C1 segment of cervical spinal cord (tissue), 14 donors: ENCODE data around the gene ARL2BP.
"Not testable (repeated sequence)": the region's sequence is repeated elsewhere in the genome, so short reads cannot be mapped to it uniquely, and the experiment has no call there.

Experiments used
- DNase-seq, 14 donors: peaks; one replicate each; lab custom pipeline; 2025; lab: John Stamatoyannopoulos, UW

ARL2BP gene

DNA sequence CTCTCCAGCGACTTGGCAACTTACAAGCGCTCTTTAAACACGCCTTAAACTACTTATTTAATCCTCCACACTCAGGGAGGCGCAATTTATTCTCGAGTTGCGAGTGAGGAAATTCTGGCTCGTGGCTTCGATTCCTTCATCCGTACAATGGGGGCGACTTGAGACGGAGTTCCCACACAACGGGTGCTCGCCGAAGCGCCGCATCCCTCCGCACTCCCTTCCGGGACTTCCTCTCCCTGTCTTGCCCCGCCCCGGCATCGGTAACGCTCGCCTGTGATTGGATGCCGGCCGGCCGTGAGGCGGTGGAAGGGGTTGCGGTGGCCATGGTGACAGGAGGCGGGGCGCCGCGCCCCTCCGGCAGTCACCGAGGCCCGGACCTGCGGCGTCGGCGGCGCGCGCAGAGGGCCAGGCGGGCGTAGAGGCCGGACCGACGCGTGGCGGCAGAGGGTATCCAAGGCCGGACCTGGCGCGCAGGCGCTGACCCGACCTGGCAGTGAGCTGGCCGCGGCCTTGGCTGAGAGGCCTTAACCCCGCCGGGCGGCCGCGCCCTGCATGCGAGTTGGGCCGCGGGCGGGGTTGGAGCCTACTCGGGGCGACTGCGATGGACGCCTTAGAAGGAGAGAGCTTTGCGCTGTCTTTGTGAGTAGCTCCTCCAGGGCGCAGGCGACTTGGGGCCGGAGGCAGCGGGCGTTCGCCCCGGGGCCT, at the start of gene ARL2BP:
TSS of gene ARL2BP (plus strand) at position 493 of the 705 bp plus-strand sequence. CDS start at position 602, 109 bp downstream.
- peak; percentile 72 to 98 (median 94) for DNase-seq

DNA sequence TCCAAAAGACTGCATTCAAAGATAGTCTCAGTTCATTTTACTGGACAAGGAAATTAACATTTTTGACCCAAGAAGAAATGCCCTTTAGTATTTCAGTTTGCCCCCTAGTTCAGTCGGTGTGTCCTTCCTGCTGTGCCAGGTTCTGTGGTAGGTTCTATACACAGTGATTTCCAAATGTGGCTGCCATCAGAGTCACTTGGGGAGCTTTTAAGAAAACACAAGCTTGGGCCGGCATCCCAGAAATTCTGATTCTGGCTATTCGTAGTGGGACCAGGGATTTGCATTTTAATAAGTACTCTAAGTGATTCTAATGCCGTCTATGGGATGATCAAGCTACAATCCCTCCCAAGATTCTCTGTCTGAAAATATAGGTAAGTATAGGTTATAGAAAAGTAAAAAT, 48.8 kb upstream of the ARL2BP start:
- DNase-seq = peak in 3 of 14 donors; percentile 2 to 28 (median 6)

DNA sequence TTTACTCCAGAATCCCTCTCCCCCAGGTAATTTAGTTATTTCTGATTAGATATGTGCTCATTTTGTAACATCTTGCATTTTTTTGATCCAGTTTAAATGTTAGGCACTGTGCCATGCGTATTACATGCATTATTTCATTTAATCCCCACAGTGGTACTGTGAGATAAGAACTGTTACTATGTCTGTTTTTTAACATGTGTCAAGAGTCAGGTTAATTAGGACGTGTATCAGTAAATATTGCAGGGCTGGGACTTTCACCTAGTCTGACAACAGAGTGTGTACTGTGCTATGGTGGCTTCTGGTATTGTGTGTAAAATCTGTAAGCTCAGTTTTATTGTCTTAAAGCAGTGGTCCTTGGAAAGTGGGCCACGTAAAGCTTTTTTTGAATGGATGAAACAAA, 48.3 kb upstream of the ARL2BP start:
- no peak for DNase-seq

DNA sequence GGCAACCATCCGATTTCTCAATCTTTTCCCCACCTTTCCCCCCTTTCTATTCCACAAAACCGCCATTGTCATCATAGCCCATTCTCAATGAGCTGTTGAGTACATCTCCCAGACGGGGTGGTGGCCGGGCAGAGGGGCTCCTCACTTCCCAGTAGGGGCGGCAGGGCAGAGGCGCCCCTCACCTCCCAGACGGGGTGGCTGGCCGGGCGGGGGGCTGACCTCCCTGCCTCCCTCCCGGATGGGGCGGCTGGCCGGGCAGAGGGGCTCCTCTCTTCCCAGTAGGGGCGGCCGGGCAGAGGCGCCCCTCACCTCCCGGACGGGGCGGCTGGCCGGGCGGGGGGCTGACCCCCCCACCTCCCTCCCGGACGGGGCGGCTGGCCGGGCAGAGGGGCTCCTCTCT, 44.7 kb upstream of the ARL2BP start:
- DNase-seq = not testable (repeated sequence)

- DNase-seq = not testable (repeated sequence)
Measured at GRCh38 chr16:57200926-57201325, 44.1 kb upstream of the ARL2BP start.

GRCh38 chr16:57202095-57202886, 42.8 kb upstream of the ARL2BP start:
- DNase-seq = no peak

- no peak for DNase-seq
Measured at GRCh38 chr16:57203451-57203850, 41.6 kb upstream of the ARL2BP start.

DNA sequence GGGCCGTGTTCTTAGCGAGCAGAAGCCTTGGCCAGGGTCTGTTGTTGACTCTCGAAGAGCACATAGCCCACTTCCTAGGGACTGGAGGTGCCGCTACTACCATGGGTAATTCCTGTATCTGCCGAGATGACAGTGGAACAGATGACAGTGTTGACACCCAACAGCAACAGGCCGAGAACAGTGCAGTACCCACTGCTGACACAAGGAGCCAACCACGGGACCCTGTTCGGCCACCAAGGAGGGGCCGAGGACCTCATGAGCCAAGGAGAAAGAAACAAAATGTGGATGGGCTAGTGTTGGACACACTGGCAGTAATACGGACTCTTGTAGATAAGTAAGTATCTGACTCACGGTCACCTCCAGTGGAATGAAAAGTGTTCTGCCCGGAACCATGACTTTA, 40.4 kb upstream of the ARL2BP start:
- DNase-seq = no peak

DNA sequence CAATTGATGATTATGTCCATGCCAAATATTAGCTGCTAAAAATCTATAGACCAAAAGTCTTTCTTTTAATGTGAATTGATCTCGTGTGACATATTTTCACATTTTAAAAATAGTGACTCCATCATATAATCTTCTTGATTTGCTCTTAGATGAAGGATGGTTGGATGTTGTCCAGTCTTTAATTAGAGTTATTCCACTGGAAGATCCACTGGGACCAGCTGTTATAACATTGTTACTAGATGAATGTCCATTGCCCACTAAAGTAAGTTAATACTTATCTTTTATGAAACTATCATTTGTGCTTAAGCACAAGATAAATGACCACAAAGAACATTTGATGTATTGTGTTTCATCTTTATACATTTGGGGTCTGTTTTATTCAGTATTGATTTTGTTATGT, 36.1 kb upstream of the ARL2BP start:
- no peak for DNase-seq

- no peak for DNase-seq
Measured at GRCh38 chr16:57209780-57210179, 35.3 kb upstream of the ARL2BP start.

- DNase-seq = no peak
Measured at GRCh38 chr16:57213462-57213861, 31.6 kb upstream of the ARL2BP start.

- DNase-seq = no peak
Measured at GRCh38 chr16:57216968-57217367, 28.1 kb upstream of the ARL2BP start.

- DNase-seq = no peak
Measured at GRCh38 chr16:57223057-57223456, 22.0 kb upstream of the ARL2BP start.

GRCh38 chr16:57224651-57225335, 20.3 kb upstream of the ARL2BP start:
- DNase-seq = no peak

- no peak for DNase-seq
Measured at GRCh38 chr16:57225978-57226377, 19.1 kb upstream of the ARL2BP start.

- no peak for DNase-seq
Measured at GRCh38 chr16:57226701-57227621, 18.1 kb upstream of the ARL2BP start.

GRCh38 chr16:57229079-57229478, 16.0 kb upstream of the ARL2BP start:
- no peak for DNase-seq

- no peak for DNase-seq
Measured at GRCh38 chr16:57231821-57232350, 13.2 kb upstream of the ARL2BP start.

DNA sequence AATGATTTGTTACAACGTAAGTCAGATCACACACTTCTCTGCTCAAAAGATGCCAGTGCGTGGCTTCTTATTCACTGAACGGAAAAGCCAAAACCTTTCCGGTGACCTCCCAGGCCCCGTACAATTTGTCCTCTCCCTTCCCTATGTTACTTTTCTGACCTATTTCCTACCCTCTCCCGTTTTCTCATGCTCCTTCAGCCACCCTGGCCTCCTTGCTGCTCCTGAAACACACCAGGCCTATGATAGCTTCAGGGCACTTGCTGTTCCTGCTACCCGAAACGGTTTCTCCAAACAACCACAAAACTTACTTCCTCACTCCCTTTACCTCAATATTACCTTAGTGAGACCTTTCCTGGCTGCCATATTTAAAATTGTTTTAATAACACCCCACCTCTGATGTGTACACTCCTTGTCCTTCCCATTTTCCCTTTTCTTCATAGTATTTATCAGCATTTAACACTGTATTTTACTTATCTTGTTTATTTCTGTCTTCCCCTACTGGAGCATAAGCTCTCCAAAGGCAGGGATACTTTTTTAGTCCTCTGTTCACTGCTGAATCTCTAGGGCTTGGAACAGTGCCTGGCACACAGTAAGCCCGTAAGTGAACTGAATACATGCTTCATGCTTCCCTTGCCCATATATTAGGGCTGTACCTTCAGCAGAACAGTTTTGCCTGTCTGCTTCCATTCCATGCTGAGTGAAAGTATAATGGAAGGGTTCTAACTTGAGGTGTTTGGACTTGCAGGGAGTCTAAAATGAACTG, 10.9 kb upstream of the ARL2BP start:
- no peak for DNase-seq

GRCh38 chr16:57234707-57235092, 10.4 kb upstream of the ARL2BP start:
- no peak for DNase-seq
